Activated CD4-positive, alpha-beta T cell treated with anti-CD3 and anti-CD28 coated beads for 36 hours (primary cell): Measurements from ENCODE around the gene ZNF385D. TPM values are rescaled to one million over a fixed set of nuclear protein-coding genes. Genes with fewer than 3 reads are reported as not detected.
"Not testable (repeated sequence)": the region's sequence is repeated elsewhere in the genome, so short reads cannot be mapped to it uniquely, and the experiment has no call there.

ENCODE experiments used
- ATAC-seq: fragments of 200-7000 bp; cut with Tn5 transposase; one replicate; pipeline ENCODE4 v1.10.0; 2021; ENCODE audit warnings: mild to moderate bottlenecking, moderate library complexity
- CTCF ChIA-PET: fragments of 350-600 bp; sonication (Branson Sonifier 250); formaldehyde crosslinking; loops from one replicate; lab custom pipeline; 2021; ENCODE audit warnings: antibody characterized with exemption; lab: Charles Lee
- POLR2A ChIA-PET: fragments of 350-600 bp; sonication (Branson Sonifier 250); formaldehyde crosslinking; loops from one replicate; lab custom pipeline; 2021; ENCODE audit warnings: antibody characterized with exemption, inconsistent platforms; lab: Charles Lee
- DNase-seq: peaks from one replicate; pipeline ENCODE4 v3.0.0-alpha.2; 2020
- H3K27ac Mint-ChIP-seq: one replicate; pipeline ENCODE4 v1.8.0; 2021; ENCODE audit warnings: mixed read lengths
- H3K27me3 Mint-ChIP-seq: one replicate; pipeline ENCODE4 v1.8.0; 2021; ENCODE audit warnings: mixed read lengths
- H3K36me3 Mint-ChIP-seq: one replicate; pipeline ENCODE4 v1.8.0; 2021; ENCODE audit warnings: low read depth, mixed read lengths
- H3K4me1 Mint-ChIP-seq: one replicate; pipeline ENCODE4 v1.8.0; 2021; ENCODE audit warnings: mixed read lengths
- H3K4me3 Mint-ChIP-seq: one replicate; pipeline ENCODE4 v1.8.0; 2021; ENCODE audit warnings: mild to moderate bottlenecking, moderate library complexity, mixed read lengths
- H3K9me3 Mint-ChIP-seq: one replicate; pipeline ENCODE4 v1.8.0; 2021; ENCODE audit warnings: low read depth, mixed read lengths
- intact Hi-C, 2 experiments: fragments of 100-400 bp; cut with DNase I in 1 of 2; cut with micrococcal nuclease in 1 of 2; formaldehyde crosslinking; loops; one replicate each; pipeline versions ENCODE4 v1.14.2 to v1.15.1; 2022 to 2024; cut with DNase I, micrococcal nuclease
- total RNA-seq, 2 experiments: library from RNA; stranded (reverse); gene quantifications; one replicate each; pipeline ENCODE4 v1.2.3, GENCODE V29; 2021

ZNF385D gene
- total RNA-seq, 2 experiments from 2014 or later: not detected

DNA sequence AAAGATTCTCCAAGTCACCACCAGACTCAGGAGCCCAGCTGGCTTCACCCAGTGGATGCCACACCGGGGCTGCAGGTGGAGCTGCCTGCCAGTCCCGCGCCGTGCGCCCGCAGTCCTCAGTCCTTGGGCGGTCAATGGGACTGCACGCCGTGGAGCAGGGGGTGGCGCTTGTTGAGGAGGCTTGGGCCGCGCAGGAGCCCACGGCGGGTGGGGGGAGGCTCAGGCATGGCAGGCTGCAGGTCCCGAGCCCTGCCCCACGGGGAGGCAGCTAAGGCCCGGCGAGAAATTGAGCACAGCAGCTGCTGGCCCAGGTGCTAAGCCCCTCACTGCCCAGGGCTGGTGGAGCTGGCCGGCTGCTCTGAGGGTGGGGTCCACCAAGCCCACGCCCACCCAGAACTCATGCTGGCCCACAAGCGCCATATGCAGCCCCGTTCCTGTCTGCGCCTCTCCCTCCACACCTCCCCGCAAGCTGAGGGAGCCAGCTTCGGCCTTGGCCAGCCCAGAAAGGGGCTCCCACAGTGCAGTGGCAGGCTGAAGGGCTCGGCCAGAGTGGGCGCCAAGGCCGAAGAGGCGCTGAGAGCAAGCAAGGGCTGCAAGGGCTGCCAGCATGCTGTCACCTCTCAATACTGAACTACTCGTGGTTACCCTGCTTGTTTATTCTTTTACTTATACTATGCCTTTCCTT, 363.7 kb downstream of the ZNF385D start:
- POLR2A ChIA-PET, H3K27me3 Mint-ChIP-seq, DNase-seq, ATAC-seq, H3K9me3 Mint-ChIP-seq, H3K4me3 Mint-ChIP-seq, H3K36me3 Mint-ChIP-seq, CTCF ChIA-PET, H3K4me1 Mint-ChIP-seq, H3K27ac Mint-ChIP-seq, intact Hi-C loops: not testable (repeated sequence)

DNA sequence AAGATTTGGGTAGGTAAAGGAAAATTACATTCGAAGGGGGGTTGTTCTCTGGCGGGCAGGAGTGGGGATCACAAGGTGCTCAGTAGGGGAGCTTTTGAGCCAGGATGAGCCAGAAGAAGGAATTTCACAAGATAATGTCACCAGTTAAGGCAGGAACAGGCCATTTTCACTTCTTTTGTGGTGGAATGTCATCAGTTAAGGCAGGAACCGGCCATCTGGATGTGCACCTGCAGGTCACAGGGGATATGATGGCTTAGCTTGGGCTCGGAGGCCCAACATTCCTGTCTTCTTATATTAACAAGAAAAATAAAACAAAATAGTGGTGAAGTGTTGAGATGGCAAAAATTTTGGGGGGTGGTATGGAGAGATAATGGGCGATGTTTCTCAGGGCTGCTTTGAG, 373.0 kb downstream of the ZNF385D start:
- H3K4me1 Mint-ChIP-seq, intact Hi-C loops, CTCF ChIA-PET, H3K36me3 Mint-ChIP-seq, POLR2A ChIA-PET, H3K27me3 Mint-ChIP-seq, H3K9me3 Mint-ChIP-seq, H3K4me3 Mint-ChIP-seq, DNase-seq, ATAC-seq, H3K27ac Mint-ChIP-seq: not testable (repeated sequence)

DNA sequence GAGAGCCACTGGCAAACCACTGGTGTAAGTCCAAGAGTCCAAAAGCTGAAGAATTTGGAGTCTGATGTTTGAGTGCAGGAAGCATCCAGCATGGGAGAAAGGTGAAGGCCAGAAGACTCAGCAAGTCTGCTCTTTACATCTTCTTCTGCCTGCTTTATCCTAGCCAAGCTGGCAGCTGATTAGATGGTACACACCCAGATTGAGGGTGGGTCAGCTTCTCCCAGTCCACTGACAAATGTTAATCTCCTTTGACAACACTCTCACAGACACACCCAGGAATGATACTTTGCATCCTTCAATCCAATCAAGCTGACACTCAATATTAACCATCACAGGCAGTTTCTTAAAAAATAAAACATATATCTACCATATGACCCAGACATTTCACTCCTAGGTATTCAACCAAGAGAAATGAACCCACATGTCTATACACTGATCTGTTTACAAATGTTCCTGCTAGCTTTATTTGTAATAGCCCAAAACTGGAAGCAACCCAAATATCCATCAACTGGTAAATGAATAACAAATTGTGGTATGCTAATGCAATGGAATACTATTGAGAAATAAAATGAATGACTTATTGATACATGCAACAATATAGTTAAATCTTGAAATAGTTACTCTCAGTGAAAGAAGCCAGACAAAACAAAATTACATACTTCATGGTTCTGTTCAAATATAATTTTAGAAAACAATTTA, 373.8 kb downstream of the ZNF385D start:
- no peak for ATAC-seq
- H3K4me3 Mint-ChIP-seq: no peak overlapping the region

DNA sequence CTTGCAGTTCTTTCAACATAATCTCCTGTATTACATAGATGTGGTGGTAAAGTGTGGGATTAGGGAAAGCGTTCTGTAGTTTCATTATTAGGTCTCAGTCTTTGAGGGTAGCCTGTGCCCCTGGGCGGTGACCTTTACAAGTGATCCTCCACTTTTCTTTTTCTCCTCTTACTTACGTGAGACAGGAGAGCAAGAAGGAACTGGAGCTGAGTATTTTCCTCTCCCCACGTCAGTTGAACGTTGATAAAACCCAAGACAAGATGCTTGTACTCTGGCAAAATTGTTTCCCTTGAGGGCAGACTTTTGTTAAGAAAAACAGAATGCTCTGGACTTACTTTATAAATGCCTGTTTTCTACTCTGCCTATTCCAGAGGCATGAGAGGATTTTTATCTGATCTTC, 378.7 kb downstream of the ZNF385D start:
- no peaks in the 10 kb centered on the region for H3K27me3 Mint-ChIP-seq
- no peaks in the 10 kb centered on the region for H3K36me3 Mint-ChIP-seq
- no peak overlapping the region for H3K4me3 Mint-ChIP-seq
- no peak for ATAC-seq
- intact Hi-C loops: no loop called here
- DNase-seq: no peak
- POLR2A ChIA-PET: no interaction called here
- CTCF ChIA-PET: no interaction called here
- no peaks in the 10 kb centered on the region for H3K4me1 Mint-ChIP-seq
- no peak overlapping the region for H3K27ac Mint-ChIP-seq
- H3K9me3 Mint-ChIP-seq: no peaks in the 10 kb centered on the region

More for the DNA sequence above, 373.8 kb downstream of the ZNF385D start:
- Mint-ChIP-seq H3K36me3 (no peaks in the 10 kb centered on the region), H3K9me3 (peaks cover 3% of the 10 kb centered on the region), H3K27me3 (no peaks in the 10 kb centered on the region), H3K27ac (no peak overlapping the region), H3K4me1 (no peaks in the 10 kb centered on the region)
- ChIA-PET POLR2A (no interaction called here), CTCF (no interaction called here)
- no peak for DNase-seq
- intact Hi-C loops: no loop called here
